Stimulated activated CD8-positive, alpha-beta memory T cell treated with anti-CD3 and anti-CD28 coated beads, Interleukin-12 subunit alpha, Interleukin-12 subunit beta, amount 100 ng/mL, for 24 hours (primary cell): ENCODE results near the gene VGLL4.

Experiments used
- DNase-seq: peaks from one replicate; pipeline ENCODE4 v3.0.0-alpha.2; 2020; ENCODE audit errors: extremely low read depth

VGLL4 gene

GRCh38 chr3:11627612-11628011 lies 16.1 kb downstream of the VGLL4 start:
- no peak for DNase-seq

GRCh38 chr3:11626084-11626463 lies 17.6 kb downstream of the VGLL4 start:
- DNase-seq = no peak

- no peak for DNase-seq
Measured at GRCh38 chr3:11625376-11626083, 18.2 kb downstream of the VGLL4 start.

DNA sequence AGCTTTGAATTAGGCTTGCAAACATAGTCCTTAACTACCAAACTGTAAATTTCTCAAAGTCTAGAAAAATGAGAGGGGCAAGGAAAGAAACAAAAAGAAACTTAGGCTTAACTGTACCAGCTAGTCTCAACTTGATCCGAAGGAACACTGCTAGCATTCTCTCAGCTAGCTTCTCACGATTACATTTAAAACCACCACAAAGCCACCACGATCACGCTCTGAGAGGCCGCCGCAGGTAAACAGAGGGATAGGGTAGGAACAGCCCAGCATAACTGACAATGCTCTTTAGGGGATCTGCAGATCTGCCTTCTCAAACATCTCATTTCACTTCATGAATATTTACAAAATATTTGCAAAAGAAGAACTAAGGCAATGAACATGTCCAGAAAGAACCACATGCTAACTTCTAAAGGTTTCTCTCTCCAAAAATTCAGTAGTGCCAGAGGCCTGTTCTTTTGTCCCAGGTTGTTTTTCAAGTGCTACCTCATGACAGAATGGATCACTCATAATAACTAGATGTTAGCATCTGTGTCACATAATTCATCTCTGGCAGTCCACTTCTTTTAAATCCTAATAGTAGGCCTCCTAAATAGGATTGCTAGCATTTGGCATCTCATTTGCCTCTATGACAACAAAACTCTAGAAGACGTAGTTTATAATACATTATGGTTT lies 18.9 kb downstream of the VGLL4 start:
- no peak for DNase-seq

- peak; percentile 39 for DNase-seq
Measured at GRCh38 chr3:11624161-11624560, 19.6 kb downstream of the VGLL4 start.

DNA sequence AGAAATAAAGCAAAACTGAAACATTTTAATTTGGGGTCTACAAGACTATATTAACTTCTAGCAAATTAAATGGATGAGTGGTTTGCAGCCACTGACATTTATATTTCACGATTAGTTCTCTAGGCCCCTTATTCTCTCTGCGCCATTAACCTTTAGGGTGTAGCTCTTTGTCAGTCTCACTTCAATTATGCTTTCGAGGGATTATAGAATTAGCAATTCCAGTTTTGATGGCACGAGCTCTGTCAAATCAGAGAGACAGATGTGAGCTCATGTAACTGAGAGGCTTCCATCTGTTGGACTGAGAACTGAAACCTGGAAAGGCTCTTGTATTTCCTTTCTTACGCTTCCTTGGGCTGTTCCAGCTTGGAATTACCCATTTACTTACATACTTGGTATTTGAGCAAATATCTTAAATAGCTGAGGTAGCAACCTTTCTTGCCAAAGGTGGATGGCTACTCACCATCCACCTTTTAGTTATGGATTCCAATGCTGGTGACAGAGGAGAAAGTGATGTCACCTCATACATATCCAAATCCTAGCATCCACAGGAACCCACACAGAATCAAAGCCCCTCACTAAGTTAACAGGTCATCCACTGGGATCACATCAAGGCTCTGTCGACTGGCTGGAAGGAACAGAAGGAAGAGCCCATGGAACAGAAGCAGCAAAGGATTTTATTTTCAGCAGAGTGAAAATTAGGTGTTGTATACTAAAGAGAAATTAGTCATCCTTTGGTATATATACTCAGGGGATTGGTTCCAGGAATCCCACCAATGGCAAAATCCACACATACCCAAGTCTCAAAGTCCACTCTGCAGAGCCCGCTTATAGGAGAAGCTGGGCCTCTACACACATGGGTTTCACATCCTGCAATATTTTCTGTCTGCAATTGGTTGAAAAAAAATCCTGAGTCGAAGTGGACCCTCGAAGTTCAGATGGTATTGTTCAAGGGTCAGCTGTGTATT lies 20.8 kb downstream of the VGLL4 start:
- DNase-seq = no peak

DNA sequence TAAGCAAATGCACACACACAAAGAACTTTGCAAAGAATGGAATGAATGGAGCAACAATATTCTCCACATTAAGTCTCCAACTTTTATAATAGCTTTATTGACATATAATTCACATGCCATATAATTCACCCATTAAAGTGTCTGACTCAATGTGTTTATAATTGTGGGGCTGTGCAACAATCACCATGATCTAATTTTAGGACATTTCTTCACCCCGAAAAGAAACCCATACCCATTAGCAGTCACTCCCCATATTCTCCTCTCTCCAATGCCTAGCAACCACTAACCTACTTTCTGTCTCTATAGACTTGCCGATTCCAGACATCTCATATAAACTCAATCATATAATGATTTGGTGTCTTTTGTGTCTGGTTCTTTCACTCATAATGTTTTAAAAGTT lies 22.6 kb downstream of the VGLL4 start:
- no peak for DNase-seq

DNA sequence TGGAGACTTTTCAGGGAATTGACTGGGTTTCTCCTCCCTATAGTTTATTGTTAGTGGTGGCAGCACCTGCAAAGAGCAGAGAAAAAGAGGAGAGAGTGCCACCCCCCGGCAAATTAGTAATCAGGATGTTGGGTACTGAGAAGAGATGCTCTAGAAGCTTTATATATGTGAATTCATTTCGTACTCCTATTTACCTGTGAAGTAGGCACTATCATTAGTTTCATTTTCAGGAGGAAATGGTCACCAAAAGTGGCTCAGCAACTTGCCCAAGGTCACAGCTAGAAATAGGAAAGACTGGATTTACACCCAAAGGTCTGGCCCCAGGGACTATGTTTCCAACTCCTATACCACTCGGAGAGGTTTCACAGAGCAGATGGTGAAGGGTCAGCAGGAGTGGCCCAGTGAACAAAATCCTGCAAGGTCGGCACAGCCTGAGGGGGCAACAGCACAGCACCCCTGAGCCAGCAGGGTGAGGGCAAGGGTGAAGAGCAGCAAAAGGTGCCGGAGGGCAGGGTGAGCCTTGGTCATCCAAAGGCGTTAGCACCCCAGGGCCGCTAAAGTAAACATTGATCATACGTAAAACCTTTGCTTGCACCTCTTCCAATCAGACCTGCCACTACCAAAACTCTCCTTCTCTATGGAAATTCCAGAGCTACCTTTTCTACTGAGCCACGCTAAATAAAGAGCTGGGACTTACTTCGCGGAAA lies 23.6 kb downstream of the VGLL4 start:
- no peak for DNase-seq

DNA sequence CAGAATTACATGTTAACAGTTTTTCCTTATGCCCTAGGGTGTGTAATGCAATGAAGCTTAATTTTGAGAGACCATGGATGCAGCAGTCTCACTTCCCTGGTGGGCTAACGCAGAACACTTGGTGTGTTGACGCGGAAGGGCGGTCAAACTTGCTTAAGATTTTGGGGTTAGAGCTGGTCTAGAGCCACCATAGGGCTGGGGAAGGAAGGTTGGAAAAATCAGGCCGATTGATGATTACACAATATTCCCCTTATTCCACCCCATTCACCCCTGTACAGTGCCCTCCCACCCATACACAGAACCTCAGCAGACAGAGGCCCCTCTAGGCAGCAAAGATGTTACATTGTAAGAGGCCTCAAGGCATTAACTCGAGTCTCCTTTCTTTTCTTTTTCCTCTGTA lies 24.3 kb downstream of the VGLL4 start:
- no peak for DNase-seq

DNA sequence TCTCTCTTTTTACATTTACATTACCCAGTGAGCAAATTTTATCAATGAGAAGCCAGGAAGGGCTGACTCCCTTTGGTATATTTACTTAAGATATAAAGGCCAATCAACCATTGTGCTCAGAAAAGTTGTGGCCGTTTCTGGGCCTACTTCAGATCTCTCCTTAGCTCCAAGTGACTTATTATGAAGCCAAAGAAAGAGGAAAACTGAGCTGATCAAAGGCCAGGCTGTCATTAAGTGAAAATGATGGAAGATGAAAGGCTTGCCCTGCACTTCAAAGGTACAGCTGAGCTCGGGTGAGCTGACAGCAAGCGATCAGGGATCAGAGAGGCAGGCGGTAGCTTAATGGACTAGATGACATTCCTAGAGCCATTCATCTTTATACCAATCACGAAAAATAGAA lies 24.8 kb downstream of the VGLL4 start:
- no peak for DNase-seq

GRCh38 chr3:11616551-11616950 lies 27.2 kb downstream of the VGLL4 start:
- DNase-seq = no peak

DNA sequence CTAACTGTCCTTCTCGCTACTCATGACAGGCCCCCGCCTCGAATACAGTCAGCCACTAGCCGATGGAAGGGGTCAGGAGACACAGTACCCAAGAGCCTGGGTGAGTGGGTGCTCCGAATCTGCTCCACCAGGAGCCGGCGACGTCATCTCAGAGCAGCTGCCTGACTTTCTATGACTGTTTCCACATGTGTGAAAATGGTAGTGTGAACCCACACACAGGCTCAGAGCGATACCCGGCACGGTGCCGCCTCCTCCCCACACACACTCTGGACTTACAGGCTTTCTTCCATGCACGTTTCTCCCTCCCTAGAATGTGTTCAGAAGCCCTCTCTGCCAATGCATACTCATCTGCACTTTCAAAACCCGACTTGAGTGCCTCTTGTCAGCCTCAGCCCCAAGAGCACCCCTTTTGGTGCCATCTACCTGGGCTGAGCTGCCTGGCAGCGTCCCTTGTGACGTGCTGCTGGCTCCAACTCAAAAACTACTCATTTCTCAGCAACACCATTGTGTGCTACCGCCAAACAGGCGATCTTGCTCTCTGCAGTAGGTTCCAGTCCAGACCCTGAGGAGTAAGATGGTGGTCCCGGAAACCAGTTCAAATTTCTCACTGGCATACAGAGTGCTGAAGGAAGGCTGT lies 29.7 kb downstream of the VGLL4 start:
- no peak for DNase-seq

DNA sequence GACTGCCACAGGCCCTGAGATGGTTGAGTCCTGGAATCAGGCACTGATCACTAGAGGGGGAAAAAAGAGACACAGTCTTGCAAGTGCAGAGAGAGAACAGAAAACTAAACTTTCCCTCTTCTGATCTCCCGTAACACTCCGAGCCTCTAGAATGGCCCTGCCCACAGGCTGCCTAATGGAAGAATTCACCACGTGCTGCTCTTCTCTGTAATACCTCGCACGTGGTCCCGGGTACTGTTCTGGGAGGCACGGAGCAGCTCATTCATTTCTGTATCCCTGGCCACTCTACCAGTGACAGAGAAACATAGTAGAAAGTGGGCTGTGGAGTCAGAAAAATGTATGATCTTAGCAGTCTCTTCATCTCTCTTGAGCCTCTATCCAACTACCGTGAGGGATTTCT lies 30.4 kb downstream of the VGLL4 start:
- DNase-seq = no peak

DNA sequence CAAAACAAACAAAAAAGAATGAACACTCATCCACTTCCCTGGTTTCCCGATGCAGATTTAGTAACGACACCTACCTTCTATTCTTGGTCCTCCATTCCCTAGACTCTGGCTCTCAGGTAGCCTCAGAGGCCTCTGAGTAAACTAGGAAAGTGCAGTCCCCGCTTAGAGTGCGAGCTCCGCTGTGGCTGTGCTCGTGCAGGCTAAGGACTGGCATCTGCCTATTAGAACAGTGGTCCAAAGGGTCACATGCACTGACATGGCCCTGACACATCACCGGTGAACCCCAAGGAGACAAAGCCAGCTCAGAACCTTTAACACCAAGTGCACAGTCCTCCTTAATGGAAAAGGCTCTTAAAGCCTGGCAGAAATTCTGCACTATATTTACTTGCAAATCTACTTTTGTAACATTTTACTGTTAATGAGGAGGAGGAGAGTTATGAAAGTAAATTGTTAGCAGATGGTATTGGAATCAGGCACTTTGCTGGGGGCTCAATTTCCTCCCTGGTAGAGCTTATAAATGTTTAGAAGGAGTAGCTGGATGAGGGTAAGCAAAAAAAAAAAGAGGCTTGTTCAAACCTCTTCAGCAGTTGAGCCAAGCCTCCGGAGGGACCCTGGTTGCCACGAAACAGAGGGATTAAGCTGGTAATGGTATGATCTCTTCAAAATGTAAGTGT lies 31.1 kb downstream of the VGLL4 start:
- DNase-seq = no peak

- no peak for DNase-seq
Measured at GRCh38 chr3:11611341-11611799, 32.3 kb downstream of the VGLL4 start.

- DNase-seq = no peak
Measured at GRCh38 chr3:11610700-11611275, 32.9 kb downstream of the VGLL4 start.

DNA sequence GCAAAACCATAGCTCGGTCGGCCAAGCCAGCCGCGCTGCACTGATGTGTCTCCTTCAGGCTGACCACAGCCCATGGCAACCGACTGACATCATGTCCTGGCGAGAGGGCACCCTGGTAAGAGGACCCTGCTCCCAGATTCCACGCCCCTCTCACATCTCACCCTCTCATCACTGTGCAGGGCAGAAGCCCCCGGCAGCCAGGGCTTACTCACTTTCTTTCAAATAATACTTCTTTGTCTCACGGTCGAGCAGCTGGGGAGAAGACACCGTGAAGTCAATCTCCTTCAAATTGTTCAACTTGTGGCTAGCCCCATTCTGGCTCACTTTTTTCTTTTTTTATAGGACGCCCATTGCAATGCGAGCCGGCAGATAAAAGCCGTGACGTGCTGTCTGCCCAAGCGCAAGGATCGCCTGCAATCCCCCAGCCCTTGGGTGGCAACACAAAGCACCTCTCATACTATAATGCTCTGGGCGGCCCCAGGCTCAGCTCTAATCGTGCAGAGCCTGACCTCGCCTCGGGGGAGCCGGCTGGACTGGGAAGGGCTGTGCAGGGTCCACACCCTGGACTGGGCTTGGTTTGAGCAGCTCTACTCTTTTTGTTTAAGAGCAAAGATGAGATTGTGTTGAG lies 33.6 kb downstream of the VGLL4 start:
- no peak for DNase-seq

DNA sequence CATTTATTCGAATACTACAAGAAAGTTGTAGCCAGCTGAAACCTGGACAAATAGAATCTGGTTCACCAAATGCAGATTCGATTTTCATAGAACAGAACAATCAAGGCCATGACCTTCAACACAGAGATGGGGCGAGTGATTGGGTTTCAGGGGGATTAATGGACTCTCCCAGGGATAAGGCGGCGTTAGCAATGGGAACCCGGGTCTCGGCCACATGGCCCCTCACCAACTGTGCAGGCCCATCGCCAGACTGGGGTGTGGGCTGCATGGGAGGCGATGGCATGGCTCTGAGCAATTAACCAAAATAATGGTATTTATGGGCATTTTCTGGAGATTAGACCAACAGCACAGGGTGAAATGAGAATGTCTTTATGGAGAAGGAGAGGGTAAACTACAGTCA lies 34.2 kb downstream of the VGLL4 start:
- DNase-seq = no peak

GRCh38 chr3:11607816-11608215 lies 35.9 kb downstream of the VGLL4 start:
- no peak for DNase-seq

DNA sequence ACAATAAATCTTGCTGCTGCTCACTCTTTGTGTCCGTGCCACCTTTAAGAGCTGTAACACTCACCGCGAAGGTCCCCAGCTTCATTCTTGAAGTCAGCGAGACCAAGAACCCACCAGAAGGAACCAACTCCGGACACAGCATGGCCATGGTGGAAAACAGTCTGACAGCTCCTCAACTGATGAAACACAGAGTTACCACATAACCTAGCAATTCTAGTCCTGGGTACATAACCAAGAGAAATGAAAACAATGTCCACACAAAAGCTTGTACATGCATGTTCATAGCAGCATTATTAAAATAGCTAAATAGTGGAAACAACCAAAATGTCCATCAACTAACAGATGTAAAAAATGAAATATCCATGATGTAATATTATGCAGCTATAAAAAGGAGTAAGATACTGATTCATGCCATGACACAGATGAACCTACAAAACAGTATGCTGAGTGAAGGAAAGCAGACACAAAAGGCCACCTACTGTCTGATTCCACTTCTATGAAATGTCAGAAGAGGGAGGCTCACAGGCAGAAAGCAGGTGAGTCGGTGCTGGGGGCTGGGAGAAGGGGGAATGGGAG lies 36.8 kb downstream of the VGLL4 start:
- DNase-seq = no peak
